OCI-LY3 (cell line): Measurements from ENCODE around the gene KCNA4.

ENCODE experiments used
- H2AFZ ChIP-seq: fragments of 200-600, 300-600 bp; shearing (Covaris generic); 2 replicates; pipeline ENCODE4 v1.6.0; 2014; ENCODE audit warnings: antibody characterized with exemption, low read depth, low read length
- H3K27ac ChIP-seq: fragments of 200-600, 300-600 bp; sonication (generic); 2 replicates; pipeline ENCODE4 v1.5.1; 2014; ENCODE audit warnings: mild to moderate bottlenecking, low read length, moderate library complexity, mixed read lengths
- H3K27me3 ChIP-seq: fragments of 200-600, 300-600 bp; sonication (generic); 2 replicates; pipeline ENCODE4 v1.6.1; 2014; ENCODE audit warnings: low read depth, low read length, mixed read lengths
- H3K36me3 ChIP-seq: fragments of 200-600, 300-600 bp; sonication (generic); replicated peaks from 2 replicates; pipeline ENCODE3; 2014; ENCODE audit warnings: low read depth, low read length, mixed read lengths
- H3K4me1 ChIP-seq: fragments of 300-600, 200-600 bp; sonication (generic); 2 replicates; pipeline ENCODE4 v1.6.1; 2014; ENCODE audit warnings: low read length, mixed read lengths
- H3K4me2 ChIP-seq: fragments of 200-600, 300-600 bp; sonication (generic); 2 replicates; pipeline ENCODE4 v1.6.1; 2014; ENCODE audit warnings: low read length, mixed read lengths
- H3K4me3 ChIP-seq: fragments of 300-600, 200-600 bp; sonication (generic); 2 replicates; pipeline ENCODE4 v1.5.1; 2014; ENCODE audit warnings: antibody characterized with exemption, mild to moderate bottlenecking, low read length, moderate library complexity
- H3K79me2 ChIP-seq: fragments of 300-600, 200-600 bp; shearing (Covaris generic); 2 replicates; pipeline ENCODE4 v1.6.1; 2014; ENCODE audit warnings: mild to moderate bottlenecking, low read length, mixed read lengths
- H3K9ac ChIP-seq: fragments of 300-600, 200-600 bp; shearing (Covaris generic); 2 replicates; pipeline ENCODE4 v1.6.0; 2014; ENCODE audit warnings: mild to moderate bottlenecking, low read length, moderate library complexity
- H3K9me3 ChIP-seq: fragments of 200-600, 300-600 bp; shearing (Covaris generic); 2 replicates; pipeline ENCODE4 v1.6.1; 2014; ENCODE audit warnings: low read length, mixed read lengths; ENCODE audit not compliant: insufficient read depth
- H4K20me1 ChIP-seq: fragments of 200-600, 300-600 bp; sonication (generic); 2 replicates; pipeline ENCODE4 v1.6.1; 2016; ENCODE audit warnings: low read length, mixed read lengths; ENCODE audit not compliant: insufficient read depth
- CTCF ChIP-seq: fragments of 200-600, 300-600 bp; sonication (generic); IDR thresholded peaks from 2 replicates; pipeline ENCODE4 v1.5.1; 2014; ENCODE audit warnings: antibody characterized with exemption, low read length, low read depth
- EZH2phosphoT487 ChIP-seq: fragments of 200-600 bp; shearing (Covaris generic); IDR thresholded peaks from 2 replicates; pipeline ENCODE4 v1.6.1; 2018; ENCODE audit warnings: antibody characterized with exemption, mixed run types, low read depth

The KCNA4 gene

DNA sequence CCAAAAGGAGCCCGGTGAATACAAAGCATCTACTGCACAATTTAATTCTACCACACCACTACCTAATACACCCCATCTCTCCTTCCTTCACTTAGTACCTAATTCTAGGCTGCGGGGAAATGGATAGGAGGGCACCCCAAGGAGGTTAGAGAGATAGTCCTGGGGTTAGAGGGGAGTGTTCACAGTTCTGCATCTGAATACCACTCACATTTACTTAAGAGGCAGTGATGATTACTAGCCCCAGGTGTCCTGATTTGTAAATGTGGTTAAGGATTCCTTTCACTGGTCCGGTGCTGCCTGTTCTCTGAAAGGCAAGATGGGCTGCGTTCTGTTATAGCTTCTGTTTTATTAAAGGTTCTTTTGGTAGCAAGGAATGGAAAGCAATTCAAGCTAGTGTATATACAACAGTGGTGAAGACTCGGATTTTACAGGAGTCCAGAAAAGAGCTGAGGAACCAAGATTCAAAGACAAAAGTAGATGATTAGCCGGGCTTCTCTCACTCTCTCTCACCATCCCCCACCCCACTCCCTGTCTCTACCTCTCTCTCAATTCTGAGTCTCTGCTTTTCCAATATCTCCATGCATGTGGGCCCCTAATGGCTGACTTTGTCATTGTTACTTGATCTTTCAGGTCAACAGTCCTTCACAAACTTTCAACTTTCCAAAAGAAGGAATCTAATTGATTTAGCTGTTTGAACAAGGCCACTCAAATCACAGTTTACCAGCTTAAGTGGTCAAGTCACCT, 8.7 kb upstream of the KCNA4 start:
- H3K36me3 ChIP-seq, result no peaks in the 10 kb centered on the region
- no peaks in the 10 kb centered on the region for H3K79me2 ChIP-seq
- H4K20me1 ChIP-seq, result no peaks in the 10 kb centered on the region
- no peaks in the 10 kb centered on the region for H3K4me1 ChIP-seq
- no peak for TF ChIP-seq EZH2phosphoT487
- TF ChIP-seq CTCF, result no peak
- no peak overlapping the region for H3K4me2 ChIP-seq
- no peak overlapping the region for H3K9ac ChIP-seq
- no peaks in the 10 kb centered on the region for H3K27me3 ChIP-seq
- no peak overlapping the region for H3K27ac ChIP-seq
- H2AFZ ChIP-seq, result no peak overlapping the region
- H3K9me3 ChIP-seq, result no peaks in the 10 kb centered on the region
- no peak overlapping the region for H3K4me3 ChIP-seq

GRCh38 chr11:30023074-30023473, 6.2 kb upstream of the KCNA4 start:
- Histone ChIP-seq H3K79me2 (no peaks in the 10 kb centered on the region), H3K4me1 (no peaks in the 10 kb centered on the region), H3K9ac (no peak overlapping the region), H3K27me3 (no peaks in the 10 kb centered on the region), H3K4me3 (no peak overlapping the region), H3K9me3 (no peaks in the 10 kb centered on the region), H3K4me2 (no peak overlapping the region), H3K27ac (no peak overlapping the region), H3K36me3 (no peaks in the 10 kb centered on the region), H2AFZ (no peak overlapping the region), H4K20me1 (no peaks in the 10 kb centered on the region)
- TF ChIP-seq EZH2phosphoT487 (no peak), CTCF (no peak)

- Histone ChIP-seq H2AFZ (no peak overlapping the region), H4K20me1 (no peaks in the 10 kb centered on the region), H3K27me3 (no peaks in the 10 kb centered on the region), H3K79me2 (no peaks in the 10 kb centered on the region), H3K4me2 (no peak overlapping the region), H3K27ac (no peak overlapping the region), H3K9ac (no peak overlapping the region), H3K9me3 (no peaks in the 10 kb centered on the region), H3K4me1 (no peaks in the 10 kb centered on the region), H3K4me3 (no peak overlapping the region), H3K36me3 (no peaks in the 10 kb centered on the region)
- TF ChIP-seq EZH2phosphoT487, result no peak
These were observed 2.7 kb upstream of the KCNA4 start for GRCh38 chr11:30019481-30019880.

DNA sequence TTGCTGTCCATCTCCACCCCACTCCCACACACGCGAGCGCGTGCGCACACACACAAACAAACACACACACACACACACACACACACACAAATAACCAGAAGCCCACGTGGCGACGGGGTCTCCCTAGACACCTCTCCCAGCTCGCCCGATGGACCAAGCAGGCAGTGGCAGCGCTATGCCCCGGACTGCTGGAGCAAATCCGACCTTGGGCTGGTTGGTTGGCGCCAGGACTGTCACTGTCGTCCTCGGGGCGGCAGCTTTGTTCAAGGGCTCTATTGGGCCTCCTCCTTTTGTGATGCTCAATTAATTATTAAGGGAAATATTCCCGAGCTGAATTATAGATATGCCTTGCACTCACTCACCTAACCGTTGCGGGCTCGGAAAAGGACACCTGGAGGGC, 1.7 kb upstream of the KCNA4 start:
- H3K4me2 ChIP-seq, result no peak overlapping the region
- H3K27me3 ChIP-seq, result no peaks in the 10 kb centered on the region
- no peaks in the 10 kb centered on the region for H4K20me1 ChIP-seq
- H3K27ac ChIP-seq, result no peak overlapping the region
- no peaks in the 10 kb centered on the region for H3K36me3 ChIP-seq
- no peak overlapping the region for H3K9ac ChIP-seq
- H3K79me2 ChIP-seq, result no peaks in the 10 kb centered on the region
- no peaks in the 10 kb centered on the region for H3K9me3 ChIP-seq
- TF ChIP-seq EZH2phosphoT487, result no peak
- no peak for TF ChIP-seq CTCF
- no peaks in the 10 kb centered on the region for H3K4me1 ChIP-seq
- no peak overlapping the region for H3K4me3 ChIP-seq
- H2AFZ ChIP-seq, result no peak overlapping the region
